H7 (cell line): ENCODE measurements around the gene EPHB2. TPM values are rescaled to one million over a fixed set of nuclear protein-coding genes. Genes with fewer than 3 reads are reported as not detected.
"Not testable (repeated sequence)": the region's sequence is repeated elsewhere in the genome, so short reads cannot be mapped to it uniquely, and the experiment has no call there.

Experiments used
- DNase-seq: peaks from one replicate; pipeline ENCODE4 v3.0.0; 2012
- H3K27me3 ChIP-seq: 2 replicates; pipeline ENCODE4 v1.6.0; 2011; ENCODE audit warnings: mild to moderate bottlenecking, low read length; ENCODE audit not compliant: control insufficient read depth, insufficient read depth
- H3K36me3 ChIP-seq: replicated peaks from 2 replicates; pipeline ENCODE4 v1.5.1; 2011; ENCODE audit warnings: low read length; ENCODE audit not compliant: control insufficient read depth, insufficient read depth
- H3K4me3 ChIP-seq: 2 replicates; pipeline ENCODE4 v1.5.1; 2011; ENCODE audit warnings: low read depth, mild to moderate bottlenecking, control low read depth, low read length, moderate library complexity; ENCODE audit not compliant: insufficient read depth
- total RNA-seq: library from RNA; depleted of rRNA; stranded (reverse); fragments of >200 nt; shearing (Covaris generic); gene quantifications from 2 replicates; pipeline ENCODE4 v1.2.3, GENCODE V29; 2014

EPHB2 gene
- total RNA-seq, 1 experiment from 2014 or later = 14.8 TPM

DNA sequence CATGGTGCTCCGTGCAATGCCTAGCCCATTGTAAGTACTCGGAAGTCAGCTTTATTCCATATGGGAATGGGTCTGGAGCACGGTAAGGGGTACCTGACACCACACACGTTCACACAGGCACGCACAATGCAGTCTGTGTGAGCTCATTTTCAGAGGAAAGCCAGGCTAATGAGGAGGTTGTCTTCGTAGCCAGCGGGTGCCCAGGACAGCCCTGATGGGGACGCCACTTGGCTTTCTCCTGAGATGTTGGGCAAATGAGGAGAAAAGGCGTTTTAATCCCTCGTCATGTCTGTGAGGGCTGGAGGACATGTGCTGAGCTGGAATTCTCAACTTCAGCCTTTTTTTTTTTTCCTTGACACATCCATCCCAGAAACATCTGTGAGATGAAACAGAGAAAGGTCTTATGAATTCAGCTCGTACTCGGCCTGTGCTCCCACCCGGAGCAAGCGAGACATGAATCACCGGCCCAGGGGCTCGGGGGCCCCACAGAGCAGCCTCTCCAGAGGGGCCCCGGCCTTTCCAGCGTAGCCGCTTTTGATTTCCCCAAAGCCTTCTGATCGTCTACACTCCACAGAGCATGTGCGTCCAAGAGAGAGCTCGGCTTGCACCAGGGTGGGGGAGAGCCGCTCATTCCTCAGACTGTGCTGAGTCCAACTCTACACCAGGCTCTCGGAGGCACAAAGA, 125.1 kb downstream of the EPHB2 start:
- Histone ChIP-seq H3K27me3 (no peaks in the 10 kb centered on the region), H3K4me3 (no peak overlapping the region), H3K36me3 (no peaks in the 10 kb centered on the region)
- no peak for DNase-seq

DNA sequence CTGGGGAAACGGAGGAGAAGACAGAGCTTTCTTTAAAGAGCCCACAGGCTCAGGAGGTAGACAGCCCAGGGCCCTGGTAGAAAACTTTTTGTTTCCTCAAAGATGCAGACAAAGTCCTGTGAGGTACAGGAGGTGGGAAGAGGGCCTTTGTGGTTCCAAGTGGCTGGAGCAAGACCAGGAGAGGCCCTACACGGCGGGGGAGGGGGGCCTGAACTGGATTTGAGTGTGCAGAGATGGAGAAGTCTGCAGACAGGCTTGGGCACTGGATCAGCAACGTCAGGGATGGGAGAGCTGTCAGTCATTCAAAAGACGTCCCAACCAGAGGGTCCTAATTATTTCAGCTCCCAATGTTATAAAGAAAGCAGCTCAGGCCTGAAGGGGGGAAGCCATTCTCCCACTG, 126.2 kb downstream of the EPHB2 start:
- Histone ChIP-seq H3K36me3 (no peaks in the 10 kb centered on the region), H3K4me3 (no peak overlapping the region), H3K27me3 (no peaks in the 10 kb centered on the region)
- no peak for DNase-seq

DNA sequence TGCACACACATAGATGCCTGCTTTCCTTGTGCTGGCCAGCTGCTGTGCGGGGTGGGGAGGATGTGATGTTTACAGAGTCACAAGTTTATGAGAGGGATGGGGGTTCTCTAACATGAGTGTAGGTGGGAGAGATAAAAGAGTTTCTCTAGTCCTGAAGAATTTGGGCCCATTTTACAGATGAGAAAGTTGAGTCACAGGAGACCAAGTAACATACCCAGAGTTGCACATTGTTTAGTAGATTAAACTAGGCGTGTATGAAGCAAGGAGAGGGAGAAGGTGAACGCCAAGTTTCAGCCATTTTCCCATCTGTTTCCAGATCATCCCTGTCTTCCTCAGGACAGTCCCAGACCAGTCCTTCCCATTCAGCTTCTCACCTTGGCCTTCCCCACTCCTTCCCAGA, 126.7 kb downstream of the EPHB2 start:
- Histone ChIP-seq H3K4me3 (no peak overlapping the region), H3K36me3 (no peaks in the 10 kb centered on the region), H3K27me3 (no peaks in the 10 kb centered on the region)
- DNase-seq = no peak

DNA sequence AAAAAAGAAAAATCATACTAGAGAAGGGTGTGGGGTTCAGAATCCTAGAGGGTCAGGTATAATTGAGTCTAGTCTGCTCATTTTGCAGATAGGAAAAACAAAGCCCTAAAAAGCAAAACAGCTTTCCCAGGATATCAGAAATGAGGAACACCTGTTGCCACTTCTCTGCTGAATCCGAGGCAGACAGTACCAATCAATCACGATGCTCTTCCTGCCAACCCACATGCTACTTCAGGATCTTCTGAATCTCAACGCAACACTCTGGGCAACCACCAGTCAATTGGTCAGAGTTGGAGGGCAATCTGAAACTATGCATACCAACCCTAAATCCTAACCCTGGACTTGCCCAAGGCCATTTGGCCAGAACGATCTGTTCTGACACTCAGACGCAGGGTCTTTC, 128.3 kb downstream of the EPHB2 start:
- Histone ChIP-seq H3K27me3 (no peaks in the 10 kb centered on the region), H3K36me3 (no peaks in the 10 kb centered on the region), H3K4me3 (no peak overlapping the region)
- no peak for DNase-seq

DNA sequence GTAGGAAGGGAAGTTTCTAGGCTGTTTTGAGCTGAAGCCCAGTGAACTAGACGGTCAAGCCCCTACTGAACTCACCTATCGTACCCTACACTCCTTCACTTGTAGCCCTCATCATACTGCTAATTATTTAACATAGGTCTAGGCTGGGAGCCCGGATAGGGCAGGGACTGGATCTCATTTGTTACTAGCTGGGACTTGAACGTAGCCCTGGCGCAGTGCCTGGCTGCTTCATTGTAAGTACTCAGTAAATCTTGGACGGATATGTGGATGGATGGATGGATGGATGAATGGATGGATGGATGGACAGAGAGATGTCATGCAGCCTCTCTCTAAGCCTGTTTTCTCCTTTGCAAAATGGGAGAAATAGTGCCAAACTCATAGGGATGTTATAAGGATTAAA, 129.2 kb downstream of the EPHB2 start:
- no peak for DNase-seq
- Histone ChIP-seq H3K4me3 (no peak overlapping the region), H3K27me3 (no peaks in the 10 kb centered on the region), H3K36me3 (no peaks in the 10 kb centered on the region)

DNA sequence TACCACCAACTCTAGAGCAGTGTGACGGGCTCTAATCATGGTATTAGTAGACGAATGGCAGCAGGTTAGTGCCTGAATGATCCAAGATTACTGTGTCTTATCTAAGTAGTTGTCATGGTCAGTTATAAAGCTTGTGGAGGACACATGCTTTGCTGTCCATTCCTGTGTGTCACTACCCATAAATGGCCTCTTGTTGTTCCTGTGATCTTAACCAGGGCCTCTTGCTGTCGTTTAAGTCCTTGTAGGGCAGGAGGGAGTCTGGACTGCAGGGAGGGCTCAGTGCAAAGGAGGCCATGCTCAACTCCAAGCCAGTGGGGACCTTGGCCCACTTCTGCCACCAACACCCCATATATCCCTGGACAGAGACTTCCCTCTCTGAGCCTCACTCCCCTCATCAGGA, 130.5 kb downstream of the EPHB2 start:
- Histone ChIP-seq H3K27me3 (no peaks in the 10 kb centered on the region), H3K4me3 (no peak overlapping the region), H3K36me3 (no peaks in the 10 kb centered on the region)
- no peak for DNase-seq

DNA sequence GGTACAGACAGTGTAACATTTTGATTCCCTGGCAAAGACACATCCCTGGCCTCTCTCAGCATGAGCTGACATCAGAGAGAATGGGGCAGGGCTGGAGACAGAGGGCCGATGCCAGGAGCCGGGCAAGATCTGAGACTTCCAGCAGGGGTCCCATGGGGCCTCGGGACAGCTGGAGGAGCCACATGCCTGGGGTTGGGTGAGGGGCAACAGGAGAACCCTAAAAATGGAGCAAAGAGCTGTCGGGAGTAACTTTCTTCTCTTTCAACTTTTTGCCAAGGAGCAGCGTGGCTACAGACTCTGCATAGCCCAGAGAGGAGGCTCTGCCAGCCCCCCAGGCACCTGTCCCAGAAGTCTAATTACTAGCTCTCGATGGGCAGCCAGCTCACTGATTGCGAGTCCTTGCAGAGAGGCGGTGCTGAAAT, 131.2 kb downstream of the EPHB2 start:
- Histone ChIP-seq H3K36me3 (no peaks in the 10 kb centered on the region), H3K4me3 (no peak overlapping the region), H3K27me3 (no peaks in the 10 kb centered on the region)
- DNase-seq = no peak

DNA sequence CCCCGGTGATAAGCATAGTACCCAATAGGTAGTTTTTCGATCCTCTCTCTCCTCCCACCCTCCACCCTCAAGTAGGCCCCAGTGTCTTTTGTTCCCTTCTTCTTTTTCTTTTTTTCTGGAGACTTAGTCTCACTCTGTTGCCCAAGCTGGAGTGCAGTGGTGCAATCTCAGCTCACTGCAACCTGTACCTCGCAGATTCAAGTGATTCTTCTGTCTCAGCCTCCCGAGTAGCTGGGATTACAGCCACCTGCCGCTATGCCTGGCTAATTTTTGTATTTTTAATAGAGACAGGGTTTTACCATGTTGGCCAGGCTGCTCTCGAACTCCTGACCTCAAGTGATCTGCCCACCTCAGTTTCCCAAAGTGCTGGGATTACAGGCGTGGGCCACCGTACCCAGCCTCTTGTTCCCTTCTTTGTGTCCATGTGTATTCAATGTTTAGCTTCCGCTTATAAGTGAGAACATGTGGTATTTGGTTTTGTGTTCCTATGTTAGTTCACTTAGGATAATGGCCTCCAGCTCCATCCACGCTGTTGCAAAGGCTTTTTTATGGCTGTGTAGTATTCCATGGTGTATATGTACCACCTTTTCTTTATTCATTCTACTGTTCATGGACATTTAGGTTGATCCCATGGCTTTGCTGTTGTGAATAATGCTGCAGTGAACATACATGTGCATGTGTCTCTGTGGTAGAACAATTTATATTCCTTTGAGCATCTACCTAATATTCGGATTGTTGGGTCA, 133.0 kb downstream of the EPHB2 start:
- not testable (repeated sequence) for DNase-seq, H3K4me3 ChIP-seq, H3K27me3 ChIP-seq, H3K36me3 ChIP-seq

DNA sequence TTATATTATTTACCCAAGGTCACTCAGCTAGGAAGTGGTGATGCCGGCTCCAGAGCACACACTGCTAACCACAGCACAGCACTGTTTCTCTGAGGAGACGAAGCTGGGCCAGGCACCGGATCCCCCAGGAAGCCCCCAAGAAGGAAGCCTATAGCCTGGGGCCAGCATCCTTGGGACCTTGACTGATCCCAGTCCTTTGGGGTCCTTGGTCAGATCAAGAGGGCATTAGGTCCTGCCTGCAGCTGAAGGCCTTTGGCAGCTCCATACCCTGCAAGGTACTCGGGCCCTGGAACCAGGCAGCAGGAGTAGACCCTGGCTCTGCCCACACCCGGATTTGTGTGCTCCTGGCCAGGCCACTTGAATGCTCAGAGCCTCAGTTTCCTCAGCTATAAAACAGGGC, 134.0 kb downstream of the EPHB2 start:
- Histone ChIP-seq H3K4me3 (no peak overlapping the region), H3K27me3 (no peaks in the 10 kb centered on the region), H3K36me3 (no peaks in the 10 kb centered on the region)
- DNase-seq = no peak

DNA sequence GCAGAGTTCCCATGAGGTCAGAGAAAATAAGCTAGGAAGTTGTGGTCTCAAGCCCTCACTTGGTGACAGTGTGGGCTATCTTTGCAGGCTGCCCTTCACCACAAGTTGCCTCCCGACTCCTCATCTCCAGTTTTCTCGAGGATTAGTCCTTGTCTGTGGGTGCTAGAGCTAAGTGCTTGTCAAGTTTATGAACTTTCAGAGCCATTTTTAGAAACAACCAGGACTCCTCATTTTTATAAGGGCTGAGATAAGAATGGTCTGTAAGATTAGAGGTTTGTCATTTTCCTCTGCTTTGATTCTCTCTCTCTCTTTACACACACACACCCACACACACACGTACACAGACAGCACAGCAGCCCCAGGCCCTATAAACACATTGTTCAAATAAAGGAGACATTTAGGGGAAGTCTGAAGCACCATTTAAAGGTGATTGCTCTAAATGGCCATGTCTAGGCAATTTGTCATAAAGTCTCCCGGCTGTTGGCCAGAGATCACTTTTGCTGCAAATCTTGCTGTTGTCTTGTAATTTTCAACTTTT, 134.8 kb downstream of the EPHB2 start:
- H3K27me3 ChIP-seq = no peaks in the 10 kb centered on the region
- no peaks in the 10 kb centered on the region for H3K36me3 ChIP-seq
- no peak overlapping the region for H3K4me3 ChIP-seq
- DNase-seq = no peak

DNA sequence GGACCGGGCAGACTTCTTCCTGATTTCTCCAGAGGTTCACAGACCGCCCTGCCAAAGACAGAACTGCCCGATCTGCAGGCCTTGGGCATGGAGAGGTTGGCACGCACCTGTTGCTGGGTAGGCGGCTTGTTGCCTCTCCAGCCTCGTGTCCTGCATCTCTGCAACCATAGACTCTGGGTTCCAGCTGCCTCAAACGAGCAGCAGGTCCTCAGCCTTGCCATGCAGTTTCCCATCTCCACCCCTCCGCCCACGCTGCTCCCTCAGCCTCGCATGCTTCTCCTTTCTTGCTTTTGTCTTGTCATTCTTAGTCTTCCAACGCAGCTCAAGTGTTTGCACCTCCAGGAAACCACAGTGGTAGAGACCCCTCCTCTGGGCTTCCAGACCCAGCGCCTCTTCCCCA, 135.8 kb downstream of the EPHB2 start:
- no peaks in the 10 kb centered on the region for H3K36me3 ChIP-seq
- H3K27me3 ChIP-seq = no peaks in the 10 kb centered on the region
- DNase-seq = no peak
- H3K4me3 ChIP-seq = no peak overlapping the region

DNA sequence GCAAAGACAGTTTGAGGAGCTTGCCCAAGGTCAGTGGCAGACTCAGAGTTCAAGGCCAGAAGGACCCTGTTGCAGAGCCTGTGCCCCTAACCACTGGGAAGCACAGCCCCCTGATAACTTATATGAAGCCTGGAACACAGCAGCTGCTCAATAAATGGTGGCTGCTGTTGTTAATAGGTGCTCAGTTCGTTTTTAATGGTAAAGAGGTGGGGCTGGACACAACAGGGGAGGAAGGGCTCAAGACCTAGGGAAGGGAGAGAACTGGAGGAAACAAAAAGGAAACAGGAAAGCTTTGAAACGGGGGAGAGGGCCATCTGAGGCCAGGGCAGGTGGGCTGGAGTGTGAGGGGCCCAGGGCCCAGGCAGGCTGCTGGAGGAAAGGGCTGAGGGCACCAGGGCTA, 136.6 kb downstream of the EPHB2 start:
- Histone ChIP-seq H3K27me3 (no peaks in the 10 kb centered on the region), H3K36me3 (no peaks in the 10 kb centered on the region)
- DNase-seq = no peak

DNA sequence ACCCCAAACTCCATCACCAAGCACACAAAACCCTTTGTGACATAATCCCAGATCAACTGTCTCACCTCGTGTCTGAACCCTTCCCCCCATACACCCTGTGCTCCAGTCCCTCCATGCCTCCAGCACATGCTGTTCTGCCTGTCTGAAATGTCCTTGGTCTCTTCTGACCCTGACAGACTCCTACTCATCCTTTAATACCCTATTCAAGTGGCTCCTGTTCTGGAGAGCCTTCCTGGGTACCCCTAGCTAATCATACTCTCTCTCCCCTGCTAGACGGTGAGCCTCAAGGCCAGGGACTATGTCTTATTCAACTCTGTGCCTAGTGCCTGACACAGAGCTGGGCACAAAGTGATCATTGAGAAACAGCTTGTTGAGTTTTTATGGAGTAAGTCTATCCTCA, 137.1 kb downstream of the EPHB2 start:
- H3K27me3 ChIP-seq = no peaks in the 10 kb centered on the region
- H3K4me3 ChIP-seq = no peak overlapping the region
- no peaks in the 10 kb centered on the region for H3K36me3 ChIP-seq
- DNase-seq = no peak

More for the DNA sequence above, 136.6 kb downstream of the EPHB2 start:
- no peak overlapping the region for H3K4me3 ChIP-seq

DNA sequence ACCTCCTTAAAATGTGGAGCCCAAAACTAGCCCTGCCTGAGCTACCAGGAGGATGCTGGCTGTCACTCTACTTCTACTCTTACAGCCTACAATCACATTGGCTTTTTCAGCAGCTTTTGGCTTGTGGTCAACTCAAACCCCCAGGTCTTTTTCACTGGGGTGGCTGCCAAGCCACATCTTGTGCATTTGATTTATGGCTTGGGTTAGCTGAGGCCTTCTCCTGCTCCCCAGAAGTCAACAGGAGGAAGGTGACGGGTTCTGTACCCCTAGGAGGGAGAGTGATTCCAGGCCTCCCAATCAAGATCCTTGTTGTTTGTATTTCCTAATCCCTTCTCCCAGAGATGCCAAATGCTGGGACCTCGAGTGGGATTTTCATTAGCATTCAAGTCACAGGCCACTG, 137.8 kb downstream of the EPHB2 start:
- DNase-seq = no peak
- H3K4me3 ChIP-seq = no peak overlapping the region
- H3K27me3 ChIP-seq = no peaks in the 10 kb centered on the region
- H3K36me3 ChIP-seq = no peaks in the 10 kb centered on the region

DNA sequence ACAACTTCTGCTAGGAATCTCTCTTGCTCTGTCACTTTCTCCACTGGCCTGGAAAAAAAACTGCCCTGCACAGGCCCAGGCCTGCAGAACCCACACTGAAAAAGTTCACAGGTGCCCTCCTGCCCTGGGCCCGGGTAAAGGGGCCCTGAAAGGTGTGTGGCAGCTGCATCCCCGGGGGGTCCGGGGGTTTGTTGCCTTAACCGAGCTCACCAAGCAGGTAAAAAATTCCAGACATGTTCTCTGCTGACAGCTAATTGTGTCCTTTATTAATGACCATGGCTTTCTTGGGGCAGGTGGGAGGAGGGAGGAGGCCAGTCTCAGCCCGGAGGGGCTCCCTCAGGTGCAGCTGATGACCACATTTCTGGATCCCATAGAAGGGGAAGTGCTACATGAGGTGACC, 139.1 kb downstream of the EPHB2 start:
- H3K36me3 ChIP-seq = no peaks in the 10 kb centered on the region
- DNase-seq = peak; percentile 70
- H3K4me3 ChIP-seq = no peak overlapping the region
- H3K27me3 ChIP-seq = no peaks in the 10 kb centered on the region
